Epidermal melanocyte (primary cell): ENCODE data around the gene SLC6A4.
"Not testable (repeated sequence)": the region's sequence is repeated elsewhere in the genome, so short reads cannot be mapped to it uniquely, and the experiment has no call there.

Source experiments
- DNase-seq: peaks from one replicate; pipeline ENCODE4 v3.0.0; 2011; ENCODE audit warnings: low spot score; ENCODE audit not compliant: insufficient read length

Gene SLC6A4

GRCh38 chr17:30238387-30239088, 3.0 kb upstream of the SLC6A4 start:
- DNase-seq = no peak

- no peak for DNase-seq
Measured at GRCh38 chr17:30238003-30238344, 2.5 kb upstream of the SLC6A4 start.

DNA sequence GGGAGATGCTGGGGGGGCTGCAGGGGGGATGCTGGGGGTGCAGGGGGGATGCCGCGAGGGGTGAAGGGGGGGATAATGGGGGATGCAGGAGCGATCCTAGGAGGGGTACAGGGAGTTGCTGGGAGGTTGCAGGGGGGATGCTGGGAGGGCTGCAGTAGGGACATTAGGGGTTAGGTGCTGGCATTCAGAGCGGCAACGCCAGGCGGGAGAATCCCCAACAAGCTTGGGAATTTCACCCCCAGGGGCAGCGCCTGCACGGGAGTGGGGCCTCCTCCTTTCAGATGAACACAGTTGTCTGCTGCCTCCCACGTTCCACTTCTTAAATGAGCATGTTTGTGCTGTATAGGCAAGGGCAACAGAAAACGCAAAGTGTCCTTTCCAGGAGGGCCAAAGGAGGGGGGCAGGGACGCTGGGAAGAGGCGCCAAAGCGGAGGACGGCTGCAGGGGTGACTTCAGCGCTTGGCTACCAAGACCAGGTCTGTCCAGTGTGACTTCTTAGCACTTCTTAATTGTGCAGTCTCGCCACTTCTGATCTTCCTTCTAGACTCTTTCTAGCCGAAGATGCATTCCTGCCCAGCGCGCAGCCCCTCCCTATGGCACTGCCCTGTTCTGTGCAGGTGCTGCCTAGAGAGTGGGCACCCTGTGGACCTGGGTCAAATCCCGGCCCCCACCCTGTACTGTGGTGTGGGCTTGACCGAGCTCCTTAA, 2.0 kb upstream of the SLC6A4 start:
- no peak for DNase-seq

- peak; percentile 70 for DNase-seq
Measured at GRCh38 chr17:30236766-30237165, 1.3 kb upstream of the SLC6A4 start.

- DNase-seq = no peak
Measured at GRCh38 chr17:30236297-30236624, 764 bp upstream of the SLC6A4 start.

DNA sequence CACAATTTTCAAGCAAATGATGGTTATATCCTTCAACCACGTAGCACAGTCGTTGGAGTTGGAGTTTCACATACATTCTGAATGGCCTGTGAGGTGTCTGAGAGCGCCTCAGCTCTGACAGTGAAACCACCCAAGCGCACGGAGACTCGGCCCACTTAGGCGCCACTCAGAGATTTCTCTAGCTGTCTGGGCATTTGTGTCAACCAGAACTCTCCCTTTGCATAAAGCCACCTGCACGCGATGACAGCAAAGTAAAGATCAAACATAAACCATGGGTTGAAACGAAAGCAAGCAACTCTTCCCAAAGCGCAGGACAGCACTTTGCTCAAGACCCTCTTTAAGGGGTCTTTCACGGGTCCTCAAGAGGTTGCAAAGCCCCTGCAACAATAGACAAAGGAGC, 533 bp downstream of the SLC6A4 start:
- DNase-seq = no peak

DNA sequence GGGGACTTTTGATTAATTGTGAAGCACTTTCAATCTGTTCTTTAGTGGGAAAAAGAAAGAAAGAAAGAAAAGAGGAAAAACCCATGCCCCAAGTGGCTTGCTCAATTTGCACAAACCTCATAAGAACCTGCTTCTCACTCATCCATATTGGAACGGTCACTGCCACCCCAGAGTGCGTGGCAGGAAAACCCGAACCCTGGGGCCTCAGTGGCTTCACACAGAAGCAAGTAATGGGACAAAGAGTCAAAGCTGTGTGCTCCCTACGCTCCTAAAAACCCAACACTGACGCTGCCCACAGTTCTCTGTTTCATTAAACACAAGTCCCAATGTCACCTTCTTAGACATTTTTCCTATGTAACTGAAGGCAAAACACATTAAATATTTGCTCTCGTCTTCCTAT, 1.2 kb downstream of the SLC6A4 start:
- DNase-seq = no peak

DNA sequence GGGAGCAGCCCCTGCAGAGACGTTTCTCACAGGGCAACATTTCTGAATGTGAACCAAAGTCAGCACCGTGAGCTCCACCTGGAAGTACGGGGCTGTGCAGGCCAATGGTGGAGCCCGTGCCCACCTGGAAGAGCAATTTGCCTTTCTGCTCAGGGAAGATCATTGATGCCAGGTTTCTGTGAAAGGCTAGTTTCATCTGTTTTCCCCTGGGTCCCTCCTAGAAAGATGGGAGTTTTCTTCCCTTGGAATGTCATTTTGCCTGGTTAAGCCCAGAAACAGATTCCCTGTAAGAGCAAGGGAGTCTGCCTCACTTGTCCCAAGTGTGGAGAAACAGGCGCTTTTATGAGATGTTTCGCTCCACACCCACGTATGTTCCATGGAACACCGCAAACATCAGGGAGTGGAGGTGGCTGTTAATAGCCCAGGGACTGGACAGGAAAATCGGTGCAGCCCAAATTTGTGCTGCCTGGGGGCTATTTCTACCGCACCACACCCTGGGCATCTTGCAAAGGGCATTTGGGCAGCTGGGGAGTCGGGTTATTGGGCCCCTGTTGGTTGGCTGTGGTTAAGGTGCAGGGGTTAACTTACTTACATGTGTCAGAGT, 2.6 kb downstream of the SLC6A4 start:
- no peak for DNase-seq

DNA sequence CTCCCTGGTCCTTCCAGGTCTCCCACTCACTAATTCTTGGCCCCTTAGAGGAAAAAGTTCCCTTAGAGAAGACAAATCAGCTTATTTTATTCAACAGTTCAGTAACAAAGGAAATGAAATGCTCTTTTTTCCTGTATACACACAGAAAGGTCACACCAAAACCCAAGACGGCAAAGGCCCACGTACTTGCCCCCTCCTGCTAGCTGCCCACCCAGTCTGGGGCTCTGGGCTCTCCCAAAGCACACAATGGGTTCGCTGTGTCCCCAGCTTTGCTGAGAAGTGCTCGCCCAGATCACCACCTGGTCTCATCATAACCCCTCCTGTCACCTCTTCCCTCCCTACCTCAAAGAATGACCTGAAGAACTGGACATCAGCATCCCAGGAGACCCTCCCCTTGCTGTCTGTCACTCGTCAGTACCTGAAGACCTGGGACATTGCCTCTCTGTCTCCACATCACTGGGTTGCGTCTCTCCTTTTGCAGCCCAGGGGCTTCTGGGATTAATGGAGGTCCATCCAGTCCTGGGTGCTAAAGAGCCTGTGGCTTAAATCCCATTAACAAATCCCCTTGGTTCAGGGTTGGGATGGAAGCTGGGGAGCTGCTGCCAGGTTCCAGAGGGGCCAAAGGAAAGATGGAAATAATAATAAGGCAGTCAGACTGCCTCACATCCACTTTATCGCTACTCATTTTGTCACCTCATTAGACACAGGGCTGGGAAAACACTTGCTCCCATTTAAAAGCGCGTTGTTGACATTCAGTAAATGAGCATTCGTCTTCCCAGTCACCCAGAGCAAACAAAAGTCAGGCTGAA, 3.3 kb downstream of the SLC6A4 start:
- DNase-seq = no peak

- DNase-seq = no peak
Measured at GRCh38 chr17:30230596-30231125, 4.8 kb downstream of the SLC6A4 start.

DNA sequence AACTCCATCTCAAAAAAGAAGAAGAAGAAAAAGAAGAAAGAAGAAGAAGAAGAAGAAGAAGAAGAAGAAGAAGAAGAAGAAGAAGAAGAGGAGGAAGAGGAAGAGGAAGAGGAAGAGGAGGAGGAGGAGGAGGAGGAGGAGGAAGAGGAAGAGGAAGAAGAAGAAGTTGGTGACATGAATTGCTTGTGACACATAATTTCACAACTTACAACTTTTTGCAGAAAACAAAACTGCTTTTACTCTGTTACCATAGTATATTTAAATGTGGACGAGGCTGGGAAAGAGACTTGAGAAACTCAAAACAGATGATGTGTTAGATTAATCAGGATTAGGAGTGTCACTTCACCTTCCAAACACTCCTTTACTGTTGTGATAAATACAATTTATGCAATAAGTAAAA, 5.5 kb downstream of the SLC6A4 start:
- DNase-seq = not testable (repeated sequence)

DNA sequence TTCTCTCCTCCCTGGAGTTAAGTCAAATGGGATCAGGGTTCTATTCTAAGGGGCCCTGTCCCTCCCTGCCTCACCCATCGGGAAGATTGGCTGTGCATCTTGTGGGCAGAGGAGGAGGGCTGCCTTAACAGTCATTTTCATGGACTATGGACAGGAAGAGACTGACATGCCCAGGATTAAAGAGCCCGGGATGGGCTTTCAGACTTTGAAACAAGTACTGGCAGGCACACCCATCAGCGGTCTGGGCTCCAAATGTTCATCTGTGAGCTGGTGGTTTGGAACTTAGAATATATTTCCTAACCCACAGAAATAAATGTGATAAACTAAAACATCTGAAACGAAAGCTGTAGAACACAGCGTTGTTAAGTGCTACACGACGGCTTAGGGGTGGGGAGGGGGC, 6.5 kb downstream of the SLC6A4 start:
- DNase-seq = no peak

DNA sequence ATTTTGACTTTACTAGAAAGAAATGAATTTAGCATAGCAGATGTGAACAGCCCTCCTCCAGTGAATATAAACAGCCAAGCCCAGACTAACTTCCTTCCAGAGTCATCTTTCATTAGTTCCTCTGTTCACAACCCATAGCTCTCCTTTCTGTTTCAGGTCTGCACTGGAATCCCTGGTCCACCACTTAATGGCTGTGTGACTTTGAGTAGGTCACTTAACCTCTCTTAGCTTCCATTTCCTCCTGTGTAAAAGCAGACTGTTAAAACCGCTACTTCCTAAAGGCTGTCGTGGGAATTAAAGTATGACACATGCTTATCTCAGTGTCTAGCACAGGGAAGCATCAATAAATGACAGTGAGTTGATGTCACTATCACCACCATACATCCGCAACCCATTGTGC, 7.5 kb downstream of the SLC6A4 start:
- no peak for DNase-seq

DNA sequence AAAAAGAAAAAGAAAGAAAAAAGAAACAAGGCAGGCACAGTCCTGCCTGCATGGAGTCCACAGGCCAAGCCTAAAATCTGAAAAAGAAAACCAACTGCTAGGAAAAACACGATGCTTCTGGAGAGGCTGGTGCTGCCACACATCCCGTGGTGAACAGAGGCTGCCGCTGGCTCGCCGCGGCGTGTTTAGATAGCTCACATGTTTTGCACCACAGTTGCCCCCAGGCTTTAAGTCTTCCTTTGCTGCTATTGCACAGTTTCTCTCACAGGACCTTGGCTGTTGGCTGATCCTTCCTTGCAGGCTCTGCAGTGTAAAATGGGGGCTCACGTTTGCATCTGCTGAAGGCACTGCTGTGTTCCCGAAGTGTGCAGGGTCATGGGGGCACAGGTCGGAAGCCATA, 8.6 kb downstream of the SLC6A4 start:
- peak; percentile 79 for DNase-seq

- DNase-seq = no peak
Measured at GRCh38 chr17:30225919-30226553, 9.5 kb downstream of the SLC6A4 start.

DNA sequence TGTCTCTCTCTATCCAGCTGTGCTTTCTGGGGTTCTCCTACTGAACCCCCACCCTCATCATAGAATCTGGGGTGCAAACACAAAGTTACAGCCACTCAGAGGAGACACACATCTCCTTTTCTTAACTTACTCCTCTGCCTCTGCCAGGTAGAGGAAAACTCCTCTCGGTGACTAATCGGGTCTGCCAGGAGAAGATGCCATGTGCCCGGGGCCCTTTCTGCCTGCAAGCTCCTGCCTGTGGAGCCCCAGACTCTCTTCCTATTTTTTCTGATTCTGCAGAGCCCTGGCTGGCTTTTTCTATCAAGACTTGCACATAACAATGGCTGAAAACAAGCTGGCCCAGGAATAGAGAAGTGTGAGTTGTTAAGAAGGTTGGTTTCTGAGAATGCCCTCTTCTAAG, 10.4 kb downstream of the SLC6A4 start:
- no peak for DNase-seq

DNA sequence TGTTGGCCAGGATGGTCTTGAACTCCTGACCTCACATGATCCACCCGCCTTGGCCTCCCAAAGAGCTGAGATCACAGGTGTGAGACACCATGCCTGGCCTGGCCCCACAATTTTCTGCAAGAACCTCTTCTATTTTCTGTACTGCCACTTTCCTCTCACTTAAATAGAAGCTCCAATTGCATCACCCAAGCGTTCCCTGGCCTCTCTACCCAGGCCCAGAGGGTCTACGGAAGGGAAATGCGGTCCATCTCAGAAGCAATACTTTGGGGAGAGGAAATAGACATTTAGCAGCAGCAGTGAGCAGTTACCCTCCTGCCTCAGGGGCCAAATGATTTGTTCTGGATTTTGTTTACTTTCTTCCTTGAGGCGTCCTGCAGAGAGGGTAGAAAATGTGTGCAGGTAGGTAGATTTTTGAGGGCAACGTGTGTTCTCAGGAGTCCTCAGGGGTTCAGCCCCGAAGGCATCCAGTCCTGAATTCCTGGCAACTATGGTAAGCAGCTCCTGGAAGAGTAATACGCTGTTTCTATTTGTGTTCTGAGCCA, 11.0 kb downstream of the SLC6A4 start:
- DNase-seq = no peak

DNA sequence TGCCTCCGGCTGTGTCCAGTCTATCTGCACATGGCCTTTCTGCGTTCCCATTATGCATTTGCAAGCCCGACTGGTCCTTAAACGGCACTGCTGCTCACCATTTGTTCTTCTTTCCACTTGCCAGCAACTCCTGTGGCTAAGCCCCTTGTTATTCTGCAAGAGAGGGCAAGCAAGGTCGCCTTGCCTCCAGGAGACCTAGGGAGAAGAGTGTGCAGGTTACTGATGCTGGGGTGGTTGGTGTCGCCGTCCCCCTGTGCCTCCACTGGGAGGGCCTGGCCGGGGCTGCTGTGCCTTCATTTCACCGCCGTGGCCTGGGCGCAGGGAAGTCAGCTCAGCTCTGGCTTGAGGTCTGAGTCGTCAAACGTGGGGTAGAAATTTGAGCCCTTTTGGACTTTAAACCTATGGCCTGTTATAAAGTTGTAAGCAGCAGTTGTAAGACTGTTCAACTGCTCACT, 12.7 kb downstream of the SLC6A4 start:
- DNase-seq = no peak

- no peak for DNase-seq
Measured at GRCh38 chr17:30222251-30222650, 13.2 kb downstream of the SLC6A4 start.

- no peak for DNase-seq
Measured at GRCh38 chr17:30221346-30221745, 14.2 kb downstream of the SLC6A4 start.

DNA sequence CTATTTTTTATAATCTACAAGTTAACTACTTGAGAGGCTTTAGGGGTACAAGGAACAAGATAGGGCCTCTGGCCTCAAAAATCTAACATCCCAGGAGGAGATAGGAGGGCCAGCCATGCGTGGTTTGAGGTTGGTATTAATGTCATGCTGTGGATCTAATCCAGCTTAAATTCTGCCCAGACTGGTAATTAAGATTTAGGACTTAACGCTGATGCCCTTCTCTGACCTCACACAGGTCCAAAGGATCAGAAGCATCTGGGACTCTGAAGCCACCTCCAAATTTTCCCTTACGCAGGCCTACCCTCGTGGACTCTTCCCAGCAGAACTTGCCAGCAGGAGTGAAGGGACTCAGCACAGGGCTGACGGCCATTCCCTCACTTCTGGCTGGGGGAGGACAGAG, 15.1 kb downstream of the SLC6A4 start:
- no peak for DNase-seq
